ENCODE measurements around the gene SYMPK. TPM values are rescaled to one million over a fixed set of nuclear protein-coding genes. Genes with fewer than 3 reads are reported as not detected.

SYMPK gene
- total RNA-seq, 4 donors from 2014 or later = 28.4 to 36.6 (median 31.6) TPM

GRCh38 chr19:45817010-45817724 lies 45.8 kb downstream of the SYMPK start:
- intact Hi-C loops (cut with DNase I) = no loop called here

GRCh38 chr19:45816236-45817009 lies 46.5 kb downstream of the SYMPK start:
- 20 to 60% methylated on average over 1 to 2 of the region's 18 CpGs for WGBS, 2 donors
- Histone ChIP-seq H3K27me3 (peaks cover 0 to 19% (median 0%) of the 10 kb centered on the region in 4 donors), H3K36me3 (peaks cover 0 to 32% (median 0%) of the 10 kb centered on the region in 3 donors), H3K27ac (no peak overlapping the region), H3K9me3 (no peaks in the 10 kb centered on the region), H3K4me3 (peak overlapping the region in 1 of 4 donors; percentile 56), H3K4me1 (peaks cover 20 to 73% (median 23%) of the 10 kb centered on the region in 3 donors)
- DNase-seq = no peak
- TF ChIP-seq CTCF (IDR thresholded peaks at IDR 0.05) (no peak), POLR2A (IDR thresholded peaks at IDR 0.05) (no peak)
- intact Hi-C loops (cut with DNase I) = no loop called here

More at GRCh38 chr19:45817010-45817724, 45.8 kb downstream of the SYMPK start:
- Histone ChIP-seq H3K4me1 (peaks cover 19 to 70% (median 20%) of the 10 kb centered on the region in 3 donors), H3K9me3 (no peaks in the 10 kb centered on the region), H3K36me3 (peaks cover 0 to 37% (median 0%) of the 10 kb centered on the region in 3 donors), H3K27me3 (peaks cover 0 to 19% (median 0%) of the 10 kb centered on the region in 4 donors), H3K4me3 (no peak overlapping the region), H3K27ac (no peak overlapping the region)
- TF ChIP-seq POLR2A (IDR thresholded peaks at IDR 0.05) (no peak), CTCF (IDR thresholded peaks at IDR 0.05) (peak; percentile 92 to 98 (median 96))
- peak; percentile 66 for DNase-seq
- WGBS, 2 donors = 13 to 17% methylated on average over 14 to 20 of the region's 24 CpGs

GRCh38 chr19:45815481-45816216 lies 47.3 kb downstream of the SYMPK start:
- WGBS, 2 donors = 33 to 34% methylated on average over 4 to 15 of the region's 44 CpGs
- Histone ChIP-seq H3K27me3 (peaks cover 0 to 19% (median 0%) of the 10 kb centered on the region in 4 donors), H3K36me3 (peaks cover 0 to 24% (median 0%) of the 10 kb centered on the region in 3 donors), H3K4me1 (peaks cover 20 to 69% (median 23%) of the 10 kb centered on the region in 3 donors), H3K27ac (no peak overlapping the region), H3K4me3 (peak overlapping the region in 3 of 4 donors; percentile 24 to 56 (median 37)), H3K9me3 (no peaks in the 10 kb centered on the region)
- intact Hi-C loops (cut with DNase I) = no loop called here
- no peak for TF ChIP-seq CTCF (IDR thresholded peaks at IDR 0.05)
- no peak for TF ChIP-seq POLR2A (IDR thresholded peaks at IDR 0.05)
- no peak for DNase-seq

GRCh38 chr19:45814851-45815480 lies 48.0 kb downstream of the SYMPK start, which contains the start of gene RSPH6A:
RSPH6A (minus strand) TSS chr19:45815308; CDS start chr19:45815176, 132 bp downstream.
- 44 to 47% methylated on average over 18 of the region's 40 CpGs for WGBS, 2 donors
- H3K9me3 ChIP-seq = no peaks in the 10 kb centered on the region

More at GRCh38 chr19:45814851-45815480, 48.0 kb downstream of the SYMPK start, which contains the start of gene RSPH6A:
- no peak for TF ChIP-seq POLR2A (IDR thresholded peaks at IDR 0.05)
- no peak for TF ChIP-seq CTCF (IDR thresholded peaks at IDR 0.05)
- DNase-seq = no peak
- H3K36me3 ChIP-seq = peaks cover 0 to 17% (median 0%) of the 10 kb centered on the region in 3 donors
- peaks cover 0 to 19% (median 0%) of the 10 kb centered on the region in 4 donors for H3K27me3 ChIP-seq
- intact Hi-C loops (cut with DNase I) = no loop called here
- no peak within 1 kb of the TSS for H3K27ac ChIP-seq
- peaks cover 20 to 71% (median 28%) of the 10 kb centered on the region in 3 donors for H3K4me1 ChIP-seq
- peak within 1 kb of the TSS in 3 of 4 donors; percentile 24 to 56 (median 37) for H3K4me3 ChIP-seq
